IMR-90 (cell line): ENCODE data around the gene GOLPH3L. TPM values are rescaled to one million over a fixed set of nuclear protein-coding genes. Genes with fewer than 3 reads are reported as not detected.
"Not testable (repeated sequence)": the region's sequence is repeated elsewhere in the genome, so short reads cannot be mapped to it uniquely, and the experiment has no call there.

Source experiments
- ATAC-seq: fragments of 200-7000 bp; cut with Tn5 transposase; 2 replicates; pipeline ENCODE4 v1.9.1; 2020; ENCODE audit warnings: low read depth, mild to moderate bottlenecking, moderate library complexity
- BruUV-seq: library from RNA; stranded (reverse); fragments of 400-500 nt; replicated peaks from 2 replicates; lab custom pipeline; 2021; lab: Mats Ljungman, UMichigan
- CTCF ChIA-PET: fragments of 300-600 bp; formaldehyde crosslinking; extraction: SDS; loops from one replicate; lab custom pipeline; 2021; ENCODE audit warnings: antibody characterized with exemption; lab: Yijun Ruan, JAX
- POLR2A ChIA-PET: fragments of 300-600 bp; sonication (Branson Sonifier 250); formaldehyde crosslinking; loops from one replicate; lab custom pipeline; 2022; ENCODE audit warnings: antibody characterized with exemption; ENCODE audit not compliant: unreplicated experiment; lab: Charles Lee
- DNase-seq: peaks from one replicate; pipeline ENCODE4 v3.0.0; 2013
- H2AFZ ChIP-seq: replicated peaks from 2 replicates; pipeline ENCODE3; 2013; ENCODE audit warnings: low read length, mild to moderate bottlenecking; ENCODE audit not compliant: poor library complexity
- H2AK5ac ChIP-seq: 2 replicates; pipeline ENCODE4 v1.6.1; 2013; ENCODE audit warnings: low read depth, low read length, inconsistent platforms
- H2AK9ac ChIP-seq: replicated peaks from 2 replicates; pipeline ENCODE3; 2013; ENCODE audit warnings: mild to moderate bottlenecking, low read depth, low read length, moderate library complexity; ENCODE audit not compliant: poor library complexity
- H2BK120ac ChIP-seq: 2 replicates; pipeline ENCODE4 v1.6.1; 2013; ENCODE audit warnings: low read depth, low read length, inconsistent platforms
- H2BK15ac ChIP-seq: 3 replicates; pipeline ENCODE4 v1.6.1; 2013; ENCODE audit warnings: low read depth, low read length, inconsistent platforms
- H2BK20ac ChIP-seq: 2 replicates; pipeline ENCODE4 v1.6.1; 2013; ENCODE audit warnings: low read depth, mild to moderate bottlenecking, inconsistent platforms, low read length, moderate library complexity
- H2BK5ac ChIP-seq: 2 replicates; pipeline ENCODE4 v1.6.1; 2013; ENCODE audit warnings: mild to moderate bottlenecking, low read depth, low read length, inconsistent platforms; ENCODE audit not compliant: poor library complexity, severe bottlenecking
- H3K14ac ChIP-seq: replicated peaks from 2 replicates; pipeline ENCODE4 v1.6.1; 2013; ENCODE audit warnings: low read depth, low read length, inconsistent platforms
- H3K18ac ChIP-seq: 2 replicates; pipeline ENCODE4 v1.6.1; 2013; ENCODE audit warnings: low read depth, low read length, control low read depth
- H3K23ac ChIP-seq: 2 replicates; pipeline ENCODE4 v1.6.1; 2013; ENCODE audit warnings: low read depth, low read length, inconsistent platforms
- H3K27ac ChIP-seq: 2 replicates; pipeline ENCODE4 v1.5.1; 2013; ENCODE audit warnings: mild to moderate bottlenecking, control low read depth, low read length; ENCODE audit not compliant: insufficient read depth
- H3K27me3 ChIP-seq: 2 replicates; pipeline ENCODE4 v1.6.1; 2013; ENCODE audit warnings: low read length; ENCODE audit not compliant: control insufficient read depth, insufficient read depth
- H3K36me3 ChIP-seq: 2 replicates; pipeline ENCODE4 v1.6.1; 2013; ENCODE audit warnings: low read length, mixed read lengths; ENCODE audit not compliant: control insufficient read depth, insufficient read depth
- H3K4ac ChIP-seq: 2 replicates; pipeline ENCODE4 v1.6.1; 2013; ENCODE audit warnings: low read depth, low read length, inconsistent platforms
- H3K4me1 ChIP-seq: 2 replicates; pipeline ENCODE4 v1.6.1; 2013; ENCODE audit warnings: low read length, mixed read lengths; ENCODE audit not compliant: control insufficient read depth, insufficient read depth
- H3K4me2 ChIP-seq: 2 replicates; pipeline ENCODE4 v1.6.1; 2013; ENCODE audit warnings: low read depth, mild to moderate bottlenecking, control low read depth, low read length, moderate library complexity
- H3K4me3 ChIP-seq: 2 replicates; pipeline ENCODE4 v1.5.1; 2013; ENCODE audit warnings: low read depth, mild to moderate bottlenecking, control low read depth, low read length, moderate library complexity; ENCODE audit not compliant: insufficient read depth
- H3K56ac ChIP-seq: 2 replicates; pipeline ENCODE4 v1.6.1; 2013; ENCODE audit warnings: low read length, inconsistent platforms; ENCODE audit not compliant: insufficient read depth; ENCODE audit errors: extremely low read depth
- H3K79me1 ChIP-seq, 2 experiments: 2 replicates each; pipeline ENCODE4 v1.6.1; 2013; ENCODE audit warnings: low read length in 2 of 2, inconsistent platforms in 1 of 2, low read depth in 1 of 2
- H3K9ac ChIP-seq: 2 replicates; pipeline ENCODE4 v1.6.1; 2013; ENCODE audit warnings: low read depth, low read length, control low read depth
- H3K9me1 ChIP-seq: 2 replicates; pipeline ENCODE4 v1.6.1; 2013; ENCODE audit warnings: low read length, inconsistent platforms; ENCODE audit not compliant: insufficient read depth
- H3K9me3 ChIP-seq: 2 replicates; pipeline ENCODE4 v1.6.1; 2013; ENCODE audit warnings: low read length; ENCODE audit not compliant: control insufficient read depth, insufficient read depth
- H4K20me1 ChIP-seq: 2 replicates; pipeline ENCODE4 v1.6.1; 2013; ENCODE audit warnings: low read length, inconsistent platforms; ENCODE audit not compliant: insufficient read depth
- H4K5ac ChIP-seq: 2 replicates; pipeline ENCODE4 v1.6.1; 2013; ENCODE audit warnings: mild to moderate bottlenecking, low read depth, low read length, control low read depth
- H4K8ac ChIP-seq, 2 experiments: 2 replicates each; pipeline ENCODE4 v1.6.1; 2013; ENCODE audit warnings: low read depth in 2 of 2, low read length in 2 of 2, control low read depth in 1 of 2, inconsistent platforms in 1 of 2
- H4K91ac ChIP-seq: 2 replicates; pipeline ENCODE4 v1.6.1; 2013; ENCODE audit warnings: low read depth, low read length, inconsistent platforms; ENCODE audit not compliant: insufficient read depth
- WGBS, 2 experiments: methylation state at CpG; one replicate each; pipeline versions ENCODE4 v1.1.5 to v1.1.7; 2013; ENCODE audit warnings: missing lambda C conversion rate in 2 of 2; ENCODE audit not compliant: insufficient read length in 1 of 2; ENCODE audit errors: extremely low coverage in 2 of 2; 5-methylcytosine and 5-hydroxymethylcytosine counted together
- dilution Hi-C: fragments of 300-500 bp; cut with HindIII; formaldehyde crosslinking; loops from one replicate; pipeline ENCODE4 v1.14.3; 2018; ENCODE audit warnings: low sequenced_read_pairs; ENCODE audit not compliant: unreplicated experiment
- in situ Hi-C: fragments of 300-500 bp; cut with MboI; formaldehyde crosslinking; loops from 3 replicates; pipeline ENCODE4 v1.14.3; 2019; ENCODE audit warnings: low sequenced_read_pairs, inconsistent platforms, mixed read lengths
- intact Hi-C: fragments of 100-400 bp; cut with micrococcal nuclease; formaldehyde crosslinking; loops from 2 replicates; pipeline ENCODE4 v1.10.0; 2022
- polyA plus RNA-seq, 3 experiments: library from polyadenylated mRNA; depleted of rRNA; stranded (reverse); fragments of >200 nt; gene quantifications; 2 replicates each; pipeline ENCODE4 v1.2.3, GENCODE V29; 2012; ENCODE audit warnings: low replicate concordance in 1 of 3
- total RNA-seq: library from RNA; depleted of rRNA; stranded (reverse); fragments of >200 nt; gene quantifications from 2 replicates; pipeline ENCODE4 v1.2.3, GENCODE V29; 2012

The GOLPH3L gene
- total and polyA plus RNA-seq, 2 of the 4 experiments (the other 2 are of a cell fraction): 9.5 to 11.0 TPM

DNA sequence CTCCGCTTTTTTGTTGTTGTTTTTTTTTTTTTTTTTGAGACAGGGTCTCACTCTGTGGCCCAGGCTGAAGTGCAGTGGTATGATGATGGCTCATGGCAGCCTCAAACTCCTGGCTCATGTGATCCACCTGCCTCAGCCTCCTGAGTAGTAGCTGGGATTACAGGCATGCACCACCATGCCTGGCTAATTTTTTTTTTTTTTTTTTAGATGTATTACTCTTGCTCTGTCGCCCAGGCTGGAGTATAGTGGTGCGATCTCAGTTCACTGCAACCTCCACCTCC lies 91.6 kb downstream of the GOLPH3L start:
- Histone ChIP-seq H2BK120ac (peak overlapping the region; percentile 87), H3K27ac (peak overlapping the region; percentile 82), H4K5ac (peak overlapping the region; percentile 5; the same call in 1 of the 2 replicates), H4K8ac (peak overlapping the region; percentile 13 to 72; a peak in 3 of 4 replicates), H3K79me1 (peaks cover 11 to 54% of the 10 kb centered on the region in 2 experiments), H3K18ac (peak overlapping the region; percentile 17; the same call in 1 of the 2 replicates), H4K91ac (peak overlapping the region; percentile 90), H2BK15ac (0 out of 3 replicates have a peak overlapping the region, but pooled peaks have one; percentile 79), H3K4ac (peak overlapping the region; percentile 91), H2BK5ac (peak overlapping the region; percentile 90), H3K56ac (peak overlapping the region; percentile 49), H2AK5ac (peak overlapping the region; percentile 89), H2BK20ac (peak overlapping the region; percentile 92), H3K14ac (peak overlapping the region; percentile 82)
- WGBS, 2 experiments: 80% methylated on average over 2 of the region's 3 CpGs; no CpG with 5 or more reads in 1 of the 2 experiments
- H3K4me3 ChIP-seq, DNase-seq, H4K20me1 ChIP-seq, H3K9me3 ChIP-seq, BruUV-seq, H3K4me2 ChIP-seq, H3K23ac ChIP-seq, H2AK9ac ChIP-seq, H3K9ac ChIP-seq, dilution Hi-C loops, H3K36me3 ChIP-seq, H3K27me3 ChIP-seq, intact Hi-C loops, in situ Hi-C loops, H3K4me1 ChIP-seq, ATAC-seq, H3K9me1 ChIP-seq, H2AFZ ChIP-seq: not testable (repeated sequence)
- ChIA-PET POLR2A (interaction anchor here (0.6 kb wide), 1 partner anchor 18 kb away, joined by 3 read pairs; no protein-coding TSS in a partner anchor), CTCF (interaction anchor here (0.6 kb wide), 2 partner anchors 59 to 68 kb away, joined by 3 to 5 read pairs; no protein-coding TSS in a partner anchor)
